Spleen (tissue), 11 donors: ENCODE measurements around the gene TRIM7. TPM values are rescaled to one million over a fixed set of nuclear protein-coding genes. Genes with fewer than 3 reads are reported as not detected.

ENCODE experiments used
- DNase-seq: peaks from one replicate; pipeline ENCODE4 v3.0.0-alpha.2; 2020
- H3K27ac ChIP-seq, 8 donors: fragments of 200-600 bp; sonication (generic) in 7 of 8; 1 replicate in 4 of 8; 2 replicates in 4 of 8; pipeline versions ENCODE4 v1.5.0 to v1.8.0; 2016 to 2021; ENCODE audit warnings: inconsistent platforms in 4 of 8, mild to moderate bottlenecking in 4 of 8, moderate library complexity in 1 of 8
- H3K27me3 ChIP-seq, 7 donors: fragments of 200-600 bp; sonication (generic) in 6 of 7; replicated peaks in 1 of 7; 1 replicate in 4 of 7; 2 replicates in 3 of 7; pipeline versions ENCODE4 v1.5.0 to v1.8.0; 2016 to 2021; ENCODE audit warnings: inconsistent platforms in 3 of 7, mild to moderate bottlenecking in 1 of 7
- H3K36me3 ChIP-seq, 6 donors: fragments of 200-600 bp; sonication (generic) in 5 of 6; 1 replicate in 4 of 6; 2 replicates in 2 of 6; pipeline versions ENCODE4 v1.5.0 to v1.8.0; 2016 to 2021; ENCODE audit warnings: inconsistent platforms in 2 of 6
- H3K4me1 ChIP-seq, 6 donors: fragments of 200-600 bp; sonication (generic) in 5 of 6; 1 replicate in 3 of 6; 2 replicates in 3 of 6; pipeline versions ENCODE4 v1.5.0 to v1.8.0; 2016 to 2021; ENCODE audit warnings: inconsistent platforms in 3 of 6
- H3K4me3 ChIP-seq, 8 donors: fragments of 200-600 bp; sonication (generic) in 7 of 8; 1 replicate in 4 of 8; 2 replicates in 4 of 8; pipeline versions ENCODE4 v1.5.0 to v1.8.0; 2016 to 2021; ENCODE audit warnings: inconsistent platforms in 4 of 8, mild to moderate bottlenecking in 4 of 8, moderate library complexity in 2 of 8
- H3K9me3 ChIP-seq, 8 donors: fragments of 200-600 bp; sonication (generic) in 7 of 8; 1 replicate in 4 of 8; 2 replicates in 4 of 8; pipeline versions ENCODE4 v1.5.0 to v1.8.0; 2016 to 2021; ENCODE audit warnings: inconsistent platforms in 4 of 8
- POLR2A ChIP-seq, 3 donors: fragments of 450-650 bp; IDR thresholded peaks; one replicate each; pipeline ENCODE4 v1.5.1; 2017; ENCODE audit warnings: antibody characterized with exemption in 3 of 3, mild to moderate bottlenecking in 1 of 3
- POLR2AphosphoS5 ChIP-seq, 3 donors: sonication (generic); formaldehyde crosslinking; IDR thresholded peaks; one replicate each; pipeline ENCODE4 v1.5.1; 2017; ENCODE audit warnings: antibody characterized with exemption in 3 of 3
- WGBS, 5 donors: extraction: QIAGEN DNeasy Blood & Tissue Kit in 3 of 5; methylation state at CpG; one replicate each; pipeline versions ENCODE4 v1.1.5 to v1.1.7; 2013 to 2018; 5-methylcytosine and 5-hydroxymethylcytosine counted together
- intact Hi-C: fragments of 100-400 bp; cut with DNase I; formaldehyde crosslinking; loops from one replicate; pipeline ENCODE4 v1.15.0; 2023; ENCODE audit warnings: low total_unique reads
- polyA plus RNA-seq, 3 donors: library from polyadenylated mRNA; stranded (reverse); fragments of 200-250 nt; gene quantifications; one replicate each; pipeline ENCODE4 v1.2.1, GENCODE V29; 2013
- total RNA-seq, 7 donors: library from RNA; depleted of rRNA in 3 of 7; stranded (reverse); fragments of >200 nt in 3 of 7; fragmentation: NEBNext Ultra II Directional in 4 of 7; extraction: Animal tissue kit (Norgen Biotek cat#: 25700) in 4 of 7; gene quantifications; one replicate each; pipeline versions ENCODE4 v1.1.0 to v1.2.1, GENCODE V29; 2016 to 2021
- TF ChIP-seq, protein P1 (sequence below), 11 experiments: fragments of 200-600 bp in 7 of 11; fragments of 450-650 bp in 4 of 11; sonication (generic) in 4 of 11; IDR thresholded peaks in 8 of 11; conservative IDR thresholded peaks in 3 of 11; 1 replicate in 7 of 11; 2 replicates in 4 of 11; pipeline versions ENCODE4 v1.4.0 to v1.8.0; 2016 to 2021; ENCODE audit warnings: antibody characterized with exemption in 11 of 11, inconsistent platforms in 4 of 11, mild to moderate bottlenecking in 1 of 11
- donor health status: healthy with polysubstance abuse.
- donor health status: DM: no; HTN: no; CAD: no; lungs with moderate emphysema.
- donor health status: DM: no; HTN: no; CAD: no.
- donor health status: Bipolar disorder and iron deficiency.
- donor health status: healthy.
- donor health status: DM: no; HTN: no; CAD: no.
- donor health status: DM: yes; HTN: yes; CAD: no.

Gene TRIM7
- total and polyA plus RNA-seq, 10 donors = 0.81 to 3.9 (median 1.3) TPM

DNA sequence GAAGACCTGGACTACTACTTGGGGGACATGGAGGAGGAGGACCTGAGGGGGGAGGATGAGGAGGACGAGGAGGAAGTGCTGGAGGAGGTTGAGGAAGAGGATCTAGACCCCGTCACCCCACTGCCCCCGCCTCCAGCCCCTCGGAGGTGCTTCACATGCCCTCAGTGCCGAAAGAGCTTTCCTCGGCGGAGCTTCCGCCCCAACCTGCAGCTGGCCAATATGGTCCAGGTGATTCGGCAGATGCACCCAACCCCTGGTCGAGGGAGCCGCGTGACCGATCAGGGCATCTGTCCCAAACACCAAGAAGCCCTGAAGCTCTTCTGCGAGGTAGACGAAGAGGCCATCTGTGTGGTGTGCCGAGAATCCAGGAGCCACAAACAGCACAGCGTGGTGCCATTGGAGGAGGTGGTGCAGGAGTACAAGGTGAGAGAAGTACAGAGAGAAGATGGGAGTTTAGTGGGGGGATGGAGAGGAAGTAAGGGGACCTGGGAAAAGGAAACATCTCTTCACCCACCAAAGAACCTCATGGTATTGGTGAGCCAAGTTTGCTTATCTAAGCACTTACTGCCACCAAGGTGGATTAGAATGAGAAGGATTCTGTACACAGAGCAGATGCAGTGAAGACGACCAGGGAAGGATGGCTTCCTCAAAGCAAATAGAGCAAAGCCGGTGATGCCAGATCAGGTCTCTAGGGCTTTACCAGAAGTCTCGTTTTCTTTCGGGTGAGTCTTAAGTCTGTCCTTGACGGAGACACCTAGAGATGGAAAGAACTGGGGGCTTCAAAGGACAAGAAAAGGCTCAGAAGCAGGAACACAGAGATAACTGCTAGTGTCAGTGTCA, 19.6 kb upstream of the TRIM7 start:
- Histone ChIP-seq H3K27me3 (no peaks in the 10 kb centered on the region), H3K4me1 (peaks cover 6 to 83% (median 40%) of the 10 kb centered on the region in 6 donors), H3K27ac (peak overlapping the region; percentile 92 to 99 (median 97)), H3K36me3 (peaks cover 0 to 26% (median 12%) of the 10 kb centered on the region in 6 donors), H3K4me3 (peak overlapping the region; percentile 64 to 96 (median 70)), H3K9me3 (no peaks in the 10 kb centered on the region)
- TF ChIP-seq POLR2A (IDR thresholded peaks at IDR 0.05) (no peak), POLR2AphosphoS5 (IDR thresholded peaks at IDR 0.05) (peak in 2 of 3 donors; percentile 43)
- TF ChIP-seq, protein P1, sequence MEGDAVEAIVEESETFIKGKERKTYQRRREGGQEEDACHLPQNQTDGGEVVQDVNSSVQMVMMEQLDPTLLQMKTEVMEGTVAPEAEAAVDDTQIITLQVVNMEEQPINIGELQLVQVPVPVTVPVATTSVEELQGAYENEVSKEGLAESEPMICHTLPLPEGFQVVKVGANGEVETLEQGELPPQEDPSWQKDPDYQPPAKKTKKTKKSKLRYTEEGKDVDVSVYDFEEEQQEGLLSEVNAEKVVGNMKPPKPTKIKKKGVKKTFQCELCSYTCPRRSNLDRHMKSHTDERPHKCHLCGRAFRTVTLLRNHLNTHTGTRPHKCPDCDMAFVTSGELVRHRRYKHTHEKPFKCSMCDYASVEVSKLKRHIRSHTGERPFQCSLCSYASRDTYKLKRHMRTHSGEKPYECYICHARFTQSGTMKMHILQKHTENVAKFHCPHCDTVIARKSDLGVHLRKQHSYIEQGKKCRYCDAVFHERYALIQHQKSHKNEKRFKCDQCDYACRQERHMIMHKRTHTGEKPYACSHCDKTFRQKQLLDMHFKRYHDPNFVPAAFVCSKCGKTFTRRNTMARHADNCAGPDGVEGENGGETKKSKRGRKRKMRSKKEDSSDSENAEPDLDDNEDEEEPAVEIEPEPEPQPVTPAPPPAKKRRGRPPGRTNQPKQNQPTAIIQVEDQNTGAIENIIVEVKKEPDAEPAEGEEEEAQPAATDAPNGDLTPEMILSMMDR (IDR thresholded peaks at IDR 0.05 in 8 of 11, conservative IDR thresholded peaks at IDR 0.05 in 3 of 11) = no peak
- DNase-seq = peak; percentile 91
- 46 to 63% (median 58%) methylated on average over 20 to 22 of the region's 22 CpGs for WGBS, 5 donors
- intact Hi-C loops = no loop called here

DNA sequence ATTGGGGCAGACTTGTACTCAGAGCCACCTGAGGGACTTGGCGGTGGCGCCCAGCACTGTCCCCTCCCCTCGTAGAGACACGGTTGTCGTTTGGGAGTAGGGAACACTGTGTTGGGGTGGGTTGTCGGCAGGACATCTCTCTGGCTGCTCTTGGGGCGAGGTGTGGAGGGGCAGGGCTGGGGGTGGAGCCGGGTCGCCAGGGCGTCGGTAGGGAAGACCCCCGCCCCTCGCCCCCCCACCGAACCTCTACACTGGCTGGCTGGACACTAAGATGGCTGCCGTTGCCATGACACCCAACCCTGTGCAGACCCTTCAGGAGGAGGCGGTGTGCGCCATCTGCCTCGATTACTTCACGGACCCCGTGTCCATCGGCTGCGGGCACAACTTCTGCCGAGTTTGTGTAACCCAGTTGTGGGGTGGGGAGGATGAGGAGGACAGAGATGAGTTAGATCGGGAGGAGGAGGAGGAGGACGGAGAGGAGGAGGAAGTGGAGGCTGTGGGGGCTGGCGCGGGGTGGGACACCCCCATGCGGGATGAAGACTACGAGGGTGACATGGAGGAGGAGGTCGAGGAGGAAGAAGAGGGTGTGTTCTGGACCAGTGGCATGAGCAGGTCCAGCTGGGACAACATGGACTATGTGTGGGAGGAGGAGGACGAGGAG, 18.9 kb upstream of the TRIM7 start:
- Histone ChIP-seq H3K4me3 (peak overlapping the region; percentile 64 to 96 (median 70)), H3K9me3 (no peaks in the 10 kb centered on the region), H3K27ac (peak overlapping the region; percentile 92 to 99 (median 97)), H3K27me3 (no peaks in the 10 kb centered on the region), H3K36me3 (peaks cover 0 to 18% (median 9%) of the 10 kb centered on the region in 6 donors), H3K4me1 (peaks cover 6 to 83% (median 42%) of the 10 kb centered on the region in 6 donors)
- no peak for DNase-seq
- intact Hi-C loops = no loop called here
- 0 to 1% (median 0%) methylated on average over 29 to 31 of the region's 31 CpGs for WGBS, 5 donors
- TF ChIP-seq POLR2AphosphoS5 (IDR thresholded peaks at IDR 0.05) (no peak), POLR2A (IDR thresholded peaks at IDR 0.05) (no peak)
- TF ChIP-seq, protein P1 (IDR thresholded peaks at IDR 0.05 in 8 of 11, conservative IDR thresholded peaks at IDR 0.05 in 3 of 11) = no peak

DNA sequence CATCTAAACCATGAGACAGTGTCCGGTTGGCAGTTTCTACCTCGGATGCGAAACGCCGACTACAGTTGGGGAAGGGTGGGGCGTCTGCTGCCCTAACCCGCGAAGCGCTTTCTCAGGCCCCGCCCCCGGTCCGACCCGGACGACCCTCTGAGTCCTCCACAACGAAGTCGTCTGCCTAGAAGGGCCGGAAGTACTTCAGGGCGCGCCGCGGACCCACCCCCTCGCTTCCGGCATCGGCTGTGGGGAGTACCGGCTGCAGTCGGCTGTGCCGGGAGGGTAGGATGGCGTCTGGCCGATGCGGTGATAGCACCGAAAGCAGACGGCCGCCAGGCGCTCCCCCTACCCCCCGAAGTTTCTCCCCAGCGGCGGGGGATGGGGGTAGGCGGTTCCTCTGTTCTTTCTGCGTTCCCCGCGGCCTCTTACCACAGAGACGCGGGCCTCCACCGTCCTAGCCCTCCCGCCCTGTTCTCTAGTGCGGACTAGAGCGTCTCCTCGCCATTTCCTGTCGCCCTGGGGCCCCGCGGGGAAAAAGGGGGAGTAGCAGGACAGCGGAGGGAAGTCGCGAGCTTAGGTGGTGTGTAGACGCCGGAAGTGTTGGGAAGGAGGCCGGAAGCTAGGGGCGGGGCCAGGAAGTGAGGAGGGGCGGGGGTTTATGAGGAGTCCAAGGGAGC, 18.2 kb upstream of the TRIM7 start, which contains the start of gene TRIM41:
Gene TRIM41 (plus strand): TSS at position 224 of the 671 bp plus-strand sequence. CDS start 719 bp downstream, outside the sequence.
- intact Hi-C loops = no loop called here
- peak; percentile 100 for DNase-seq
- Histone ChIP-seq H3K36me3 (peaks cover 0 to 18% (median 9%) of the 10 kb centered on the region in 6 donors), H3K4me3 (peak within 1 kb of the TSS; percentile 64 to 96 (median 70)), H3K27me3 (no peaks in the 10 kb centered on the region), H3K4me1 (peaks cover 6 to 85% (median 49%) of the 10 kb centered on the region in 6 donors), H3K9me3 (no peaks in the 10 kb centered on the region), H3K27ac (peak within 1 kb of the TSS; percentile 92 to 99 (median 97))
- peak; percentile 14 to 66 (median 54) for TF ChIP-seq POLR2A (IDR thresholded peaks at IDR 0.05)
- TF ChIP-seq, protein P1 (IDR thresholded peaks at IDR 0.05 in 8 of 11, conservative IDR thresholded peaks at IDR 0.05 in 3 of 11) = peak in 8 of 11 experiments; percentile 1 to 72 (median 58)
- TF ChIP-seq POLR2AphosphoS5 (IDR thresholded peaks at IDR 0.05) = peak; percentile 97 to 99 (median 98)
- WGBS, 5 donors = 0 to 1% (median 0%) methylated on average over 41 to 59 of the region's 59 CpGs
